Kidney (tissue), 14 donors: ENCODE results near the gene WDR86. TPM values are rescaled to one million over a fixed set of nuclear protein-coding genes. Genes with fewer than 3 reads are reported as not detected.
A peak's percentile ranks its signal among the peaks of the same experiment; 100 is the strongest.

ENCODE experiments used
- DNase-seq, 5 donors: peaks; one replicate each; pipeline ENCODE4 v3.0.0-alpha.2; 2013 to 2020
- FAIRE-seq: peaks from 2 replicates; lab custom pipeline; 2012; peaks lifted over from hg19 to GRCh38; lab: Jason Lieb, UNC
- H3K27ac ChIP-seq, 2 donors: one replicate each; pipeline ENCODE4 v1.7.0; 2013; ENCODE audit warnings: low read depth in 2 of 2, low read length in 2 of 2, inconsistent platforms in 1 of 2
- H3K27me3 ChIP-seq: one replicate; pipeline ENCODE4 v1.7.1; 2013; ENCODE audit warnings: low read length, inconsistent platforms; ENCODE audit not compliant: control insufficient read depth, insufficient read depth
- H3K36me3 ChIP-seq, 3 donors: one replicate each; pipeline versions ENCODE4 v1.7.0 to v1.7.1; 2013; ENCODE audit warnings: low read length in 3 of 3, control low read depth in 1 of 3, inconsistent platforms in 1 of 3; ENCODE audit not compliant: insufficient read depth in 3 of 3, control insufficient read depth in 2 of 3
- H3K4me1 ChIP-seq, 3 donors: one replicate each; pipeline versions ENCODE4 v1.7.0 to v1.7.1; 2013; ENCODE audit warnings: low read length in 3 of 3, inconsistent platforms in 1 of 3, low read depth in 1 of 3; ENCODE audit not compliant: control insufficient read depth in 2 of 3, insufficient read depth in 2 of 3
- H3K4me3 ChIP-seq, 3 donors: one replicate each; pipeline versions ENCODE4 v1.7.0 to v1.8.1; 2013; ENCODE audit warnings: low read length in 3 of 3, control low read depth in 1 of 3, inconsistent platforms in 1 of 3
- H3K9ac ChIP-seq, 3 donors: one replicate each; pipeline versions ENCODE4 v1.7.0 to v1.7.1; 2013; ENCODE audit warnings: low read length in 3 of 3, control low read depth in 1 of 3, inconsistent platforms in 1 of 3
- H3K9me3 ChIP-seq, 3 donors: one replicate each; pipeline versions ENCODE4 v1.7.0 to v1.7.1; 2013; ENCODE audit warnings: low read length in 3 of 3, control low read depth in 1 of 3, inconsistent platforms in 1 of 3; ENCODE audit not compliant: control insufficient read depth in 2 of 3, insufficient read depth in 1 of 3
- CTCF ChIP-seq: IDR thresholded peaks from 3 replicates; pipeline ENCODE4 v1.5.1; 2012; ENCODE audit warnings: mild to moderate bottlenecking, moderate library complexity, borderline replicate concordance; ENCODE audit not compliant: insufficient read depth; ENCODE audit errors: extremely low read depth
- intact Hi-C: fragments of 100-400 bp; cut with DNase I; formaldehyde crosslinking; loops from one replicate; pipeline ENCODE4 v1.11.1; 2022
- polyA plus RNA-seq: library from polyadenylated mRNA; stranded (reverse); fragments of 350-450 nt; fragmentation: Illumina TruSeq; extraction: RNeasy Lipid Tissue Mini Kit (QIAGEN cat#74804); gene quantifications from one replicate; pipeline ENCODE4 v1.2.3, GENCODE V29; 2014; ENCODE audit warnings: low read depth, low replicate concordance; ENCODE audit not compliant: insufficient read depth
- total RNA-seq: library from RNA; stranded (reverse); fragmentation: NEBNext Ultra II Directional; extraction: Animal tissue kit (Norgen Biotek cat#: 25700); gene quantifications from one replicate; pipeline ENCODE4 v1.2.1, GENCODE V29; 2021
- donor health status: control.
- donor health status: control.
- donor health status: control.
- donor health status: control.
- donor health status: control.
- donor health status: DM: yes; HTN: yes; CAD: no.
- donor health status: Normal renal cell carcinoma (clear cell type).

The WDR86 gene
- total and polyA plus RNA-seq, 2 donors from 2014 or later, result 1.8 to 5.9 TPM

- H3K4me3 ChIP-seq, result no peak overlapping the region
- intact Hi-C loops, result no loop called here
- H3K27me3 ChIP-seq, result no peaks in the 10 kb centered on the region
- TF ChIP-seq CTCF, result no peak
- peaks cover 0 to 3% (median 0%) of the 10 kb centered on the region in 3 donors for H3K9me3 ChIP-seq
- no peak overlapping the region for H3K27ac ChIP-seq
- H3K4me1 ChIP-seq, result peaks cover 0 to 4% (median 0%) of the 10 kb centered on the region in 3 donors
- DNase-seq, result peak in 1 of 5 donors; percentile 57
- H3K9ac ChIP-seq, result no peak overlapping the region
- no peak for FAIRE-seq
- peaks cover 0 to 5% (median 0%) of the 10 kb centered on the region in 3 donors for H3K36me3 ChIP-seq
Observed at GRCh38 chr7:151393031-151393977, 16.5 kb downstream of the WDR86 start.

GRCh38 chr7:151392426-151392825 lies 17.4 kb downstream of the WDR86 start:
- no peak overlapping the region for H3K27ac ChIP-seq
- intact Hi-C loops, result no loop called here
- H3K9me3 ChIP-seq, result no peaks in the 10 kb centered on the region
- no peaks in the 10 kb centered on the region for H3K36me3 ChIP-seq
- DNase-seq (peak in 1 of 5 donors; percentile 59), FAIRE-seq (no peak)
- H3K9ac ChIP-seq, result no peak overlapping the region
- no peak overlapping the region for H3K4me3 ChIP-seq
- TF ChIP-seq CTCF, result no peak
- no peaks in the 10 kb centered on the region for H3K4me1 ChIP-seq
- no peaks in the 10 kb centered on the region for H3K27me3 ChIP-seq

- peak in 1 of 5 donors; percentile 64 for DNase-seq
- Histone ChIP-seq H3K9me3 (no peaks in the 10 kb centered on the region), H3K4me1 (no peaks in the 10 kb centered on the region), H3K9ac (no peak overlapping the region), H3K27ac (no peak overlapping the region), H3K27me3 (no peaks in the 10 kb centered on the region), H3K36me3 (no peaks in the 10 kb centered on the region), H3K4me3 (no peak overlapping the region)
- no peak for TF ChIP-seq CTCF
- no peak for FAIRE-seq
- intact Hi-C loops, result no loop called here
Observed at GRCh38 chr7:151392002-151392401, 17.8 kb downstream of the WDR86 start.
